H1 (cell line): ENCODE data around the gene ATP6AP1. TPM values are rescaled to one million over a fixed set of nuclear protein-coding genes. Genes with fewer than 3 reads are reported as not detected.

Experiments used
- CTCF ChIA-PET: fragments of 300-600 bp; sonication (Branson Sonifier 250); formaldehyde crosslinking; loops from one replicate; lab custom pipeline; 2021; ENCODE audit not compliant: partially characterized antibody; lab: Charles Lee
- POLR2A ChIA-PET: fragments of 300-600 bp; sonication (Branson Sonifier 250); formaldehyde crosslinking; loops from one replicate; lab custom pipeline; 2021; ENCODE audit warnings: inconsistent platforms; ENCODE audit not compliant: partially characterized antibody; lab: Charles Lee
- DNase-seq, 2 experiments: peaks; one replicate each; pipeline versions ENCODE4 v3.0.0 to v3.0.0-alpha.2; 2010 to 2022; ENCODE audit warnings: low spot score in 2 of 2, low read depth in 1 of 2, mixed read lengths in 1 of 2
- FAIRE-seq: peaks from 2 replicates; lab custom pipeline; 2011; peaks lifted over from hg19 to GRCh38; lab: Jason Lieb, UNC
- H2AFZ ChIP-seq: 2 replicates; pipeline ENCODE4 v1.8.1; 2012; ENCODE audit warnings: low read length, inconsistent platforms
- H2AK5ac ChIP-seq: 2 replicates; pipeline ENCODE4 v1.6.1; 2013; ENCODE audit warnings: low read depth, low read length
- H2BK120ac ChIP-seq: replicated peaks from 2 replicates; pipeline ENCODE3; 2013; ENCODE audit warnings: low read depth, low read length, inconsistent platforms
- H2BK12ac ChIP-seq: 2 replicates; pipeline ENCODE4 v1.6.1; 2013; ENCODE audit warnings: low read depth, low read length
- H2BK15ac ChIP-seq: 2 replicates; pipeline ENCODE4 v1.6.1; 2013; ENCODE audit warnings: low read length
- H2BK20ac ChIP-seq: 2 replicates; pipeline ENCODE4 v1.6.1; 2013; ENCODE audit warnings: low read length
- H2BK5ac ChIP-seq: 2 replicates; pipeline ENCODE4 v1.6.1; 2013; ENCODE audit warnings: low read depth, low read length
- H3K14ac ChIP-seq: 2 replicates; pipeline ENCODE4 v1.6.1; 2013; ENCODE audit warnings: inconsistent platforms; ENCODE audit not compliant: insufficient read length
- H3K18ac ChIP-seq: 2 replicates; pipeline ENCODE4 v1.6.1; 2013; ENCODE audit warnings: low read length; ENCODE audit errors: extremely low read depth
- H3K23ac ChIP-seq: 2 replicates; pipeline ENCODE4 v1.6.1; 2013; ENCODE audit warnings: inconsistent platforms; ENCODE audit not compliant: insufficient read length
- H3K23me2 ChIP-seq: 2 replicates; pipeline ENCODE4 v1.6.1; 2013; ENCODE audit warnings: low read depth, low read length
- H3K27ac ChIP-seq: 2 replicates; pipeline ENCODE4 v1.6.1; 2011; ENCODE audit warnings: low read depth, low read length, inconsistent platforms
- H3K27me3 ChIP-seq, 4 experiments: replicated peaks in 1 of 4; 1 replicate in 1 of 4; 2 replicates in 3 of 4; pipeline versions ENCODE4 v1.6.1 to v1.8.1; 2011 to 2013; ENCODE audit warnings: low read length in 3 of 4, mild to moderate bottlenecking in 3 of 4, inconsistent platforms in 2 of 4, mixed read lengths in 2 of 4, moderate library complexity in 1 of 4; ENCODE audit not compliant: control insufficient read depth in 3 of 4, insufficient read depth in 3 of 4; ENCODE audit errors: extremely low read depth in 1 of 4
- H3K36me3 ChIP-seq, 4 experiments: 2 replicates each; pipeline versions ENCODE4 v1.6.1 to v1.8.1; 2011 to 2013; ENCODE audit warnings: mild to moderate bottlenecking in 4 of 4, low read length in 3 of 4, moderate library complexity in 2 of 4, control low read depth in 1 of 4, inconsistent platforms in 1 of 4; ENCODE audit not compliant: insufficient read depth in 4 of 4, control insufficient read depth in 2 of 4
- H3K4ac ChIP-seq: replicated peaks from 2 replicates; pipeline ENCODE3; 2013; ENCODE audit warnings: low read length, low read depth, mixed read lengths, inconsistent platforms; ENCODE audit not compliant: insufficient read length
- H3K4me1 ChIP-seq, 4 experiments: replicated peaks in 1 of 4; 1 replicate in 1 of 4; 2 replicates in 3 of 4; pipeline versions ENCODE4 v1.6.1 to v1.8.1; 2011 to 2013; ENCODE audit warnings: low read length in 3 of 4, inconsistent platforms in 2 of 4, mixed read lengths in 1 of 4; ENCODE audit not compliant: insufficient read depth in 4 of 4, control insufficient read depth in 3 of 4
- H3K4me2 ChIP-seq, 2 experiments: 2 replicates each; pipeline versions ENCODE4 v1.6.1 to v1.8.1; 2011 to 2013; ENCODE audit warnings: low read depth in 2 of 2, low read length in 2 of 2, control low read depth in 1 of 2, inconsistent platforms in 1 of 2, mild to moderate bottlenecking in 1 of 2; ENCODE audit not compliant: insufficient read depth in 1 of 2
- H3K4me3 ChIP-seq, 4 experiments: fragments of 200-600, 300-600 bp in 1 of 4; sonication (generic), shearing (Covaris generic), sonication (Bioruptor Twin) in 1 of 4; 2 replicates each; pipeline versions ENCODE4 v1.5.1 to v1.8.1; 2011 to 2016; ENCODE audit warnings: low read length in 4 of 4, low read depth in 3 of 4, control low read depth in 2 of 4, inconsistent platforms in 2 of 4, mild to moderate bottlenecking in 2 of 4, mixed read lengths in 1 of 4, moderate library complexity in 1 of 4; ENCODE audit not compliant: insufficient read depth in 2 of 4; ENCODE audit errors: extremely low read depth in 1 of 4
- H3K56ac ChIP-seq: replicated peaks from 2 replicates; pipeline ENCODE3; 2013; ENCODE audit warnings: low read depth, mild to moderate bottlenecking, mixed read lengths, low read length, inconsistent platforms; ENCODE audit not compliant: insufficient read length
- H3K79me1 ChIP-seq: 2 replicates; pipeline ENCODE4 v1.6.1; 2013; ENCODE audit warnings: low read depth, low read length, control low read depth
- H3K79me2 ChIP-seq, 2 experiments: 2 replicates each; pipeline versions ENCODE4 v1.6.1 to v1.8.1; 2012 to 2013; ENCODE audit warnings: low read length in 2 of 2, mild to moderate bottlenecking in 2 of 2, inconsistent platforms in 1 of 2; ENCODE audit not compliant: insufficient read depth in 2 of 2, control insufficient read depth in 1 of 2
- H3K9ac ChIP-seq, 4 experiments: replicated peaks in 1 of 4; 1 replicate in 1 of 4; 2 replicates in 3 of 4; pipeline versions ENCODE4 v1.6.1 to v1.8.1; 2011 to 2013; ENCODE audit warnings: low read depth in 3 of 4, low read length in 3 of 4, control low read depth in 2 of 4, mild to moderate bottlenecking in 2 of 4, moderate library complexity in 2 of 4, inconsistent platforms in 1 of 4; ENCODE audit errors: extremely low read depth in 1 of 4
- H3K9me3 ChIP-seq, 2 experiments: 2 replicates each; pipeline versions ENCODE4 v1.6.1 to v1.8.1; 2012 to 2013; ENCODE audit warnings: mild to moderate bottlenecking in 2 of 2, moderate library complexity in 2 of 2, control low read depth in 1 of 2, inconsistent platforms in 1 of 2, low read depth in 1 of 2, low read length in 1 of 2, mixed read lengths in 1 of 2; ENCODE audit not compliant: insufficient read depth in 2 of 2
- H4K20me1 ChIP-seq, 2 experiments: replicated peaks in 1 of 2; 2 replicates each; pipeline versions ENCODE3 to v1.8.1; 2011 to 2013; ENCODE audit warnings: inconsistent platforms in 2 of 2, low read length in 2 of 2, mild to moderate bottlenecking in 1 of 2; ENCODE audit not compliant: insufficient read depth in 2 of 2, control insufficient read depth in 1 of 2
- H4K5ac ChIP-seq: 2 replicates; pipeline ENCODE4 v1.6.1; 2013; ENCODE audit warnings: low read length, low read depth, mixed read lengths, inconsistent platforms; ENCODE audit not compliant: insufficient read length
- H4K8ac ChIP-seq: 2 replicates; pipeline ENCODE4 v1.8.0; 2013; ENCODE audit warnings: mild to moderate bottlenecking, moderate library complexity, low read length, inconsistent platforms; ENCODE audit not compliant: insufficient read depth; ENCODE audit errors: extremely low read depth
- H4K91ac ChIP-seq: replicated peaks from 2 replicates; pipeline ENCODE3; 2013; ENCODE audit warnings: low read length, mixed read lengths, inconsistent platforms; ENCODE audit not compliant: insufficient read length
- ATF3 ChIP-seq: IDR thresholded peaks from 2 replicates; pipeline ENCODE4 v1.6.1; 2011; ENCODE audit warnings: low read depth, mild to moderate bottlenecking, low read length; ENCODE audit not compliant: insufficient read depth
- POU5F1 ChIP-seq: IDR thresholded peaks from 2 replicates; pipeline ENCODE4 v1.6.1; 2011; ENCODE audit warnings: low read depth, mild to moderate bottlenecking, low read length, moderate library complexity
- RBBP5 ChIP-seq: IDR thresholded peaks from 2 replicates; pipeline ENCODE4 v1.7.1; 2012; ENCODE audit warnings: low read depth, mild to moderate bottlenecking, inconsistent platforms, low read length, moderate library complexity, borderline replicate concordance
- RNF2 ChIP-seq: fragments of 200-900, 300-1000 bp; sonication (generic); IDR thresholded peaks from 2 replicates; pipeline ENCODE4 v1.7.1; 2016; ENCODE audit warnings: borderline replicate concordance, low read depth, mild to moderate bottlenecking, antibody characterized with exemption, low read length; ENCODE audit not compliant: poor library complexity, severe bottlenecking; ENCODE audit errors: missing control alignments
- SIX5 ChIP-seq: IDR thresholded peaks from 2 replicates; pipeline ENCODE4 v1.6.1; 2011; ENCODE audit warnings: mild to moderate bottlenecking, low read depth, low read length
- WGBS, 2 experiments: shearing (Covaris generic) in 1 of 2; methylation state at CpG; one replicate each; pipeline versions ENCODE4 v1.1.6 to v1.1.7; 2013 to 2015; ENCODE audit warnings: low lambda C conversion rate in 2 of 2, mixed read lengths in 2 of 2, inconsistent platforms in 1 of 2, low coverage in 1 of 2, missing lambda C conversion rate in 1 of 2; ENCODE audit not compliant: insufficient replicate concordance in 2 of 2, insufficient coverage in 1 of 2, insufficient read length in 1 of 2; ENCODE audit errors: extremely low coverage in 1 of 2, missing lambda C conversion rate in 1 of 2; 5-methylcytosine and 5-hydroxymethylcytosine counted together
- polyA plus RNA-seq, 7 experiments: library from polyadenylated mRNA; depleted of rRNA in 3 of 7; stranded (reverse) in 5 of 7; unstranded in 2 of 7; fragments of >200 nt in 5 of 7; fragments of 200-250 nt in 2 of 7; gene quantifications; 1 replicate in 5 of 7; 2 replicates in 1 of 7; 4 replicates in 1 of 7; pipeline versions ENCODE4 v1.2.1 to v1.2.3, GENCODE V29; 2011 to 2013; ENCODE audit warnings: missing spikeins in 2 of 7, mixed read lengths in 2 of 7
- total RNA-seq: library from RNA; stranded (reverse); fragmentation: NEBNext Ultra II Directional; extraction: Animal tissue kit (Norgen Biotek cat#: 25700); gene quantifications from 2 replicates; pipeline ENCODE4 v1.2.1, GENCODE V29; 2021

The ATP6AP1 gene
- total and polyA plus RNA-seq, 2 of the 8 experiments (the other 6 are each of a cell fraction or from before 2014, with no cell fraction given): 44.6 to 80.8 TPM

- no peak overlapping the region for H2BK5ac ChIP-seq
- POLR2A ChIA-PET: interaction anchor here (0.7 kb wide), 1 partner anchor 91 kb away, joined by 3 read pairs; no protein-coding TSS in a partner anchor
- DNase-seq: no peak
Measured at GRCh38 chrX:154462396-154462795, 33.9 kb downstream of the ATP6AP1 start.

More at GRCh38 chrX:154462396-154462795, 33.9 kb downstream of the ATP6AP1 start:
- H3K4me1 ChIP-seq: peaks cover 0 to 2% (median 0%) of the 10 kb centered on the region in 4 experiments; a peak in 2 of 7 replicates
- H3K14ac ChIP-seq: no peak overlapping the region
- H3K9me3 ChIP-seq: no peaks in the 10 kb centered on the region
- H4K20me1 ChIP-seq: no peaks in the 10 kb centered on the region
- H4K91ac ChIP-seq: no peak overlapping the region
- H2BK12ac ChIP-seq: no peak overlapping the region
- peaks cover 0 to 20% (median 2%) of the 10 kb centered on the region in 4 experiments; a peak in 6 of 8 replicates for H3K36me3 ChIP-seq
- no peaks in the 10 kb centered on the region for H3K79me2 ChIP-seq
- no peak overlapping the region for H2BK15ac ChIP-seq
- H3K27ac ChIP-seq: no peak overlapping the region
- no peak overlapping the region for H2AK5ac ChIP-seq
- CTCF ChIA-PET: interaction anchor here (1.0 to 1.2 kb wide), 2 partner anchors 34 to 70 kb away, joined by 3 read pairs; partner anchors contain the start of gene ATP6AP1
- TF ChIP-seq POU5F1 (no peak), RBBP5 (no peak), RNF2 (no peak), ATF3 (no peak), SIX5 (no peak)
- no peaks in the 10 kb centered on the region for H3K79me1 ChIP-seq
- no peaks in the 10 kb centered on the region; the same call in 1 of the 2 replicates for H3K23me2 ChIP-seq
- H3K4me2 ChIP-seq: no peak overlapping the region
- no peak overlapping the region for H4K5ac ChIP-seq
- no peak overlapping the region for H3K18ac ChIP-seq
- H3K4ac ChIP-seq: no peak overlapping the region
- H3K27me3 ChIP-seq: no peaks in the 10 kb centered on the region
- 95% methylated on average over 7 of the region's 8 CpGs; no CpG with 5 or more reads in 1 of the 2 experiments for WGBS, 2 experiments
- H3K23ac ChIP-seq: no peak overlapping the region
- no peak overlapping the region for H2AFZ ChIP-seq
- no peak overlapping the region for H2BK20ac ChIP-seq
- no peak overlapping the region for H3K9ac ChIP-seq
- FAIRE-seq: no peak
- H4K8ac ChIP-seq: no peak overlapping the region
- H3K56ac ChIP-seq: no peak overlapping the region
- H2BK120ac ChIP-seq: no peak overlapping the region
- no peak overlapping the region for H3K4me3 ChIP-seq
